NCI-H226 (cell line): ENCODE measurements around the gene EMID1.

Experiments
- DNase-seq: peaks from one replicate; pipeline ENCODE4 v3.0.0-alpha.2; 2015

Gene EMID1

GRCh38 chr22:29195118-29195963, 10.4 kb upstream of the EMID1 start:
- DNase-seq: no peak

GRCh38 chr22:29195964-29196666, 9.6 kb upstream of the EMID1 start:
- no peak for DNase-seq

GRCh38 chr22:29197096-29197495, 8.6 kb upstream of the EMID1 start:
- DNase-seq: no peak

- DNase-seq: no peak
Measured at GRCh38 chr22:29198240-29198639, 7.5 kb upstream of the EMID1 start.

GRCh38 chr22:29199702-29200400, 5.8 kb upstream of the EMID1 start:
- no peak for DNase-seq

GRCh38 chr22:29200901-29201300, 4.8 kb upstream of the EMID1 start:
- DNase-seq: no peak

GRCh38 chr22:29201782-29202181, 3.9 kb upstream of the EMID1 start:
- no peak for DNase-seq

GRCh38 chr22:29202212-29203192, 3.2 kb upstream of the EMID1 start:
- DNase-seq: no peak

GRCh38 chr22:29203488-29204454, 1.9 kb upstream of the EMID1 start:
- DNase-seq: no peak

- DNase-seq: no peak
Measured at GRCh38 chr22:29204455-29205183, 1.1 kb upstream of the EMID1 start.

GRCh38 chr22:29205252-29205593, 473 bp upstream of the EMID1 start:
- no peak for DNase-seq

GRCh38 chr22:29206372-29207242, 911 bp downstream of the EMID1 start:
- no peak for DNase-seq

- DNase-seq: no peak
Measured at GRCh38 chr22:29207243-29207550, 1.5 kb downstream of the EMID1 start.

GRCh38 chr22:29207562-29208501, 2.1 kb downstream of the EMID1 start:
- DNase-seq: no peak

- DNase-seq: no peak
Measured at GRCh38 chr22:29208502-29208862, 2.8 kb downstream of the EMID1 start.

- no peak for DNase-seq
Measured at GRCh38 chr22:29208879-29209623, 3.4 kb downstream of the EMID1 start.

GRCh38 chr22:29209624-29209929, 3.9 kb downstream of the EMID1 start:
- no peak for DNase-seq

- no peak for DNase-seq
Measured at GRCh38 chr22:29211066-29211465, 5.4 kb downstream of the EMID1 start.
